ENCODE results near the gene ADARB1. TPM values are rescaled to one million over a fixed set of nuclear protein-coding genes. Genes with fewer than 3 reads are reported as not detected.

The ADARB1 gene
- total and polyA plus RNA-seq, 12 donors: 7.2 to 21.6 (median 16.1) TPM

GRCh38 chr21:45234127-45234526 lies 159.7 kb downstream of the ADARB1 start:
- TF ChIP-seq POLR2A (IDR thresholded peaks at IDR 0.05) (no peak), CTCF (IDR thresholded peaks at IDR 0.05) (no peak)
- WGBS, 4 donors: 80 to 83% (median 82%) methylated on average over 26 to 28 of the region's 28 CpGs
- Histone ChIP-seq H3K27ac (no peak overlapping the region), H3K4me1 (replicated peaks in 1 of 2) (no peaks in the 10 kb centered on the region), H3K36me3 (replicated peaks in 1 of 2) (no peaks in the 10 kb centered on the region), H3K27me3 (peaks cover 4% of the 10 kb centered on the region), H3K9me3 (replicated peaks in 1 of 3) (no peaks in the 10 kb centered on the region), H3K4me3 (no peak overlapping the region)
- intact Hi-C loops (cut with DNase I): no loop called here
- DNase-seq: no peak

GRCh38 chr21:45234965-45235364 lies 160.6 kb downstream of the ADARB1 start:
- 62 to 77% (median 74%) methylated on average over 7 to 8 of the region's 8 CpGs for WGBS, 4 donors

GRCh38 chr21:45235488-45235887 lies 161.1 kb downstream of the ADARB1 start:
- Histone ChIP-seq H3K4me3 (no peak overlapping the region), H3K27ac (no peak overlapping the region), H3K4me1 (replicated peaks in 1 of 2) (no peaks in the 10 kb centered on the region), H3K27me3 (peaks cover 4% of the 10 kb centered on the region), H3K36me3 (replicated peaks in 1 of 2) (no peaks in the 10 kb centered on the region), H3K9me3 (replicated peaks in 1 of 3) (no peaks in the 10 kb centered on the region)
- DNase-seq: no peak
- WGBS, 4 donors: 76 to 88% (median 82%) methylated on average over 6 of the region's 6 CpGs
- intact Hi-C loops (cut with DNase I): no loop called here
- TF ChIP-seq CTCF (IDR thresholded peaks at IDR 0.05): no peak
- no peak for TF ChIP-seq POLR2A (IDR thresholded peaks at IDR 0.05)

More at GRCh38 chr21:45234965-45235364, 160.6 kb downstream of the ADARB1 start:
- Histone ChIP-seq H3K27me3 (peaks cover 4% of the 10 kb centered on the region), H3K4me3 (no peak overlapping the region), H3K27ac (no peak overlapping the region), H3K4me1 (replicated peaks in 1 of 2) (no peaks in the 10 kb centered on the region), H3K9me3 (replicated peaks in 1 of 3) (no peaks in the 10 kb centered on the region), H3K36me3 (replicated peaks in 1 of 2) (no peaks in the 10 kb centered on the region)
- intact Hi-C loops (cut with DNase I): no loop called here
- no peak for DNase-seq
- TF ChIP-seq CTCF (IDR thresholded peaks at IDR 0.05) (no peak), POLR2A (IDR thresholded peaks at IDR 0.05) (no peak)

GRCh38 chr21:45236481-45236880 lies 162.1 kb downstream of the ADARB1 start:
- Histone ChIP-seq H3K4me1 (replicated peaks in 1 of 2) (no peaks in the 10 kb centered on the region), H3K9me3 (replicated peaks in 1 of 3) (no peaks in the 10 kb centered on the region), H3K36me3 (replicated peaks in 1 of 2) (no peaks in the 10 kb centered on the region), H3K4me3 (no peak overlapping the region), H3K27me3 (peaks cover 4% of the 10 kb centered on the region), H3K27ac (no peak overlapping the region)
- TF ChIP-seq CTCF (IDR thresholded peaks at IDR 0.05) (no peak), POLR2A (IDR thresholded peaks at IDR 0.05) (no peak)
- WGBS, 4 donors: 57 to 69% (median 63%) methylated on average over 2 of the region's 2 CpGs
- intact Hi-C loops (cut with DNase I): no loop called here
- DNase-seq: no peak
